ENCODE results near the gene INHA. TPM values are rescaled to one million over a fixed set of nuclear protein-coding genes. Genes with fewer than 3 reads are reported as not detected.

The INHA gene
- total RNA-seq, 1 donor from 2014 or later, result 0.53 TPM

GRCh38 chr2:219596954-219597551 lies 24.9 kb downstream of the INHA start:
- intact Hi-C loops (cut with DNase I), result no loop called here
- ATAC-seq, result peak; percentile 7
- DNase-seq (ENCODE audit: low spot score), result no peak

DNA sequence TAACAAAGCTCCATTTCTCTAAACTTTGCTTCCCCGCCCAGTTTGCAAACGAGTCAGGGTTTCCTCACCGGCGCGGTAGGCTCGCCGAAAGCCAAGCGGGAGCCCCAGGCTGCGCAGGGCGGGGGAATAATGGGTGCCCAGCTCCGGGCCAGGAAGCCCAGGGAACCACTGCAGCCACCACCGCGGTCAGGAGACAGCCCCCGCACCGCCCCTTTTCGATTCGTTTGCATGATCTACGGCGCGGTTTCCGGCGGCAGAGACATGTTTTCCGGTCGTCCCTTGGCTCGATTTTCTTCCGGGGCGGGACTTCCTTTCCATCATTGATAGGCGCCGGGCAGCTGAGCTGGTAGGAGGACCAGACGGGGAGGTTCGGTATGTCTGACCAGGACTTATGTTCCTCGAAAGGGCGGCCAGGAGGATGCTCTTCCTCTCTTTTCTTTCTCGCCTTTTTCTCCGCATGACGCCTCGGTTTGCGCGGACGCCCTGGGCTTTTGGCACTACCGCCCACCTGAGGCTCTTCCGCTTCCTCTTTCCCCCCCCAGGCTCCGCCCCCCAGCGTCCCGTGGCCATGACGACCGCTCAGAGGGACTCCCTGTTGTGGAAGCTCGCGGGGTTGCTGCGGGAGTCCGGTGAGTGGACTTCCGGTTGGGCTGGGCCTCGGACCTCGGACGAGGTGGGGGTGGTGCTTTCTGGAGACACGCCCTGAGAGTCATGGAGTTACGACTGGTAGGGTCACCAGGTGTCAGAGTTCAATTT lies 25.6 kb downstream of the INHA start, which contains the start of gene STK11IP:
Gene STK11IP (plus strand): TSS at position 306 of the 756 bp plus-strand sequence. CDS start 263 bp downstream, at position 569.
- peak; percentile 97 for DNase-seq (ENCODE audit: low spot score)
- intact Hi-C loops (cut with DNase I), result no loop called here
- peak; percentile 98 for ATAC-seq

GRCh38 chr2:219598308-219599078 lies 26.4 kb downstream of the INHA start:
- intact Hi-C loops (cut with DNase I), result no loop called here
- DNase-seq (ENCODE audit: low spot score) (no peak), ATAC-seq (no peak)

DNA sequence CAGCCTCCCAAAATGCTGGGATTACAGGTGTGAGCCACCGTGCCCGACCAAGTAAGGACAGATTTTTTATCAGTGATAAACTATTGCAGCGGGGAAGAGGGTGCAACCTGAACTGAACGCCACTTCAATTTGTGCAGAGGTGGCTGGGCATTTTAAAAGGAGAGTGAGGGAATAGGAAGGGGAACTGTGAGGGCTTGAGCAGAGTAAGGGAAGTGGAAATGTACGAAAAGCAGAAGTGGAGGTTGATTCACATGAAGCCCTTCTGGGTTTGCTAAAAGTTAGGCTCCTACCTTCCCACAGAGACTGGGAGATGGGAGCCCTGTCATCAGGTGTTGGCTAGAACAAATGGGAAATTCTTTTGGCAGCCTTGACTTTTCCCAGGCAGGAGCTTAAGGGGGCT lies 31.7 kb downstream of the INHA start:
- no peak for ATAC-seq
- DNase-seq (ENCODE audit: low spot score), result no peak
- intact Hi-C loops (cut with DNase I), result no loop called here

DNA sequence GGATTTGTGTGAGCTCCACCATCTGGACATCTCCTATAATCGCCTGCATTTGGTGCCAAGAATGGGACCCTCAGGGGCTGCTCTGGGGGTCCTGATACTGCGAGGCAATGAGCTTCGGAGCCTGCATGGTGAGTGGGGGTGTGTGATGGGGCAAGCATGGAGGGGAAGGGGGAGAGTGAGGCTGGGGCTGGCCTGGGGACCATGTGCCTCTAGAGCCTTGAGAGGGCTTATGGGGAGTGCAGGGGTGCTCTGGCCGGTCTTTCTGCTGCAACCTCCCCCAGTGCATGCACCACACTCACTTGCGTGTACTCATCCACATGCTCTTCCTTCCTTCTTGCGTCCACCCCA lies 33.5 kb downstream of the INHA start:
- no peak for DNase-seq (ENCODE audit: low spot score)

DNA sequence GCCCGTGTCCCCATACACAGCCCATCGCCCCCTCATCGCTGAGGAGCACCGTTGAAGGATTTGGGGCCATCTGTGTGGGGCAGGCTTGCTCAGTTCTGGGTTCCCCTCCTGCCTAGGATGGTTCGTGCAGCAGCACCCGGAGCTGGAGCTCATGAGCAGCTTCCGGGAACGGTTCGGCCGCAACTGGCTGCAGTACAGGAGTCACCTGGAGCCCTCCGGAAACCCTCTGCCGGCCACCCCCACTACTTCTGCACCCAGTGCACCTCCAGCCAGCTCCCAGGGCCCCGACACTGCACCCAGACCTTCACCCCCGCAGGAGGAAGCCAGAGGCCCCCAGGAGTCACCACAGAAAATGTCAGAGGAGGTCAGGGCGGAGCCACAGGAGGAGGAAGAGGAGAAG lies 35.8 kb downstream of the INHA start:
- no peak for DNase-seq (ENCODE audit: low spot score)
- intact Hi-C loops (cut with DNase I), result no loop called here
- no peak for ATAC-seq

More for the DNA sequence above, 33.5 kb downstream of the INHA start:
- intact Hi-C loops (cut with DNase I), result no loop called here
- ATAC-seq, result peak; percentile 3

DNA sequence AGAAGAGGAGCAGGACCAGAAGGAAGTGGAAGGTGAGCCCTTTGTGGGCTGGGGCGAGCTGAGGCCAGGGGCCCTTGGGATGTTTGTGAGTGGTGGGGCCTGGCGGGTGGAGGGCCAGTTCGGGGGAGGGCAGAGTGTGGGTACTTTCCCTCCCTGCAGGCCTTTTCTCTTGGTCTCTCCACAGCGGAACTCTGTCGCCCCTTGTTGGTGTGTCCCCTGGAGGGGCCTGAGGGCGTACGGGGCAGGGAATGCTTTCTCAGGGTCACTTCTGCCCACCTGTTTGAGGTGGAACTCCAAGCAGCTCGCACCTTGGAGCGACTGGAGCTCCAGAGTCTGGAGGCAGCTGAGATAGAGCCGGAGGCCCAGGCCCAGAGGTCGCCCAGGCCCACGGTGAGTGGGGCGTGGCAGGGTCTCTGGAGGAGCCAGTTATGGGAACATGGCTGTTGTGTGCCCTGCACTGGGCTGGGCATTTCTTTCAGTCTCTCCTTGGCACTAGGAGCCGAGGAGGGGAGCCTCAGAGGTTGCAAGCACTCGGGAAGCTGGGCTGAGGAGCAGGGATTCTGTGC lies 36.4 kb downstream of the INHA start:
- no peak for ATAC-seq
- intact Hi-C loops (cut with DNase I), result no loop called here
- no peak for DNase-seq (ENCODE audit: low spot score)

DNA sequence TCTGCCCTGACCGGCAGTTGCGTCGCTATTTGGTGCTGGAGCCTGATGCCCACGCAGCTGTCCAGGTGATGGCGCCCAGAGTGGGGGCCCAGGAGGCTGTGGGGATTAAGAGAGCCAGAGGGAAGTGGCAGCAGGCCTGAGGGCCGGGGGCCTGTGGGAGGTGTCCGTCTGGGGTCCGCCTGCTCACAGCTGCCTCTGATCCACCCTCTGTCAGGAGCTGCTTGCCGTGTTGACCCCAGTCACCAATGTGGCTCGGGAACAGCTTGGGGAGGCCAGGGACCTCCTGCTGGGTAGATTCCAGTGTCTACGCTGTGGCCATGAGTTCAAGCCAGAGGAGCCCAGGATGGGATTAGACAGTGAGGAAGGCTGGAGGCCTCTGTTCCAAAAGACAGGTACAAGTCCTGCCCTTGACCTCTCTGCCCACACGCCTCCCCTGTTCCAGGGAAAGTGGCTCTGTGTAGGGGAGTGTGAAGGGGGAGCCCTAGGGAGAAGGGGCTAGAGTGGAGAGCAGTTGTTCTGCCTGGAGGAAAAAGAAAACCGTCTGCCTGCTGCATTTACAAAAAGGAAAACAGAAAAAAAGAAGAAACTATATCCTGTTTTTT lies 37.1 kb downstream of the INHA start:
- DNase-seq (ENCODE audit: low spot score) (no peak), ATAC-seq (no peak)
- intact Hi-C loops (cut with DNase I), result no loop called here

DNA sequence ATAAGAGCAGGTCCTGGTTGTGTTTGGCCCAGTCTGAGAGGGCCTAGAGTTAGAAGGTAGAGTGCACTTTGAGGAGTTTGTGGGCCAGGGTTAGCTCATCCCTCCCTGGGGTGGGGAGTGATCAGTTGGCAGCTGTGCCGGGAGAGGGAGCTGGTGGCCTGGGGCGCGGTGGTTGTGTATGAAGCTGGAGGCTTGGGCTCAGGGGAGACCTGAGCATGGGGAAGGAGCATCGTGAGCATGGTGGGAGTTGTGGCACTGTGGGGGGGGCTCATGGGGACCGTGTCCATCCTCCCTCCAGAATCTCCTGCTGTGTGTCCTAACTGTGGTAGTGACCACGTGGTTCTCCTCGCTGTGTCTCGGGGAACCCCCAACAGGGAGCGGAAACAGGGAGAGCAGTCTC lies 39.2 kb downstream of the INHA start:
- intact Hi-C loops (cut with DNase I), result no loop called here

DNA sequence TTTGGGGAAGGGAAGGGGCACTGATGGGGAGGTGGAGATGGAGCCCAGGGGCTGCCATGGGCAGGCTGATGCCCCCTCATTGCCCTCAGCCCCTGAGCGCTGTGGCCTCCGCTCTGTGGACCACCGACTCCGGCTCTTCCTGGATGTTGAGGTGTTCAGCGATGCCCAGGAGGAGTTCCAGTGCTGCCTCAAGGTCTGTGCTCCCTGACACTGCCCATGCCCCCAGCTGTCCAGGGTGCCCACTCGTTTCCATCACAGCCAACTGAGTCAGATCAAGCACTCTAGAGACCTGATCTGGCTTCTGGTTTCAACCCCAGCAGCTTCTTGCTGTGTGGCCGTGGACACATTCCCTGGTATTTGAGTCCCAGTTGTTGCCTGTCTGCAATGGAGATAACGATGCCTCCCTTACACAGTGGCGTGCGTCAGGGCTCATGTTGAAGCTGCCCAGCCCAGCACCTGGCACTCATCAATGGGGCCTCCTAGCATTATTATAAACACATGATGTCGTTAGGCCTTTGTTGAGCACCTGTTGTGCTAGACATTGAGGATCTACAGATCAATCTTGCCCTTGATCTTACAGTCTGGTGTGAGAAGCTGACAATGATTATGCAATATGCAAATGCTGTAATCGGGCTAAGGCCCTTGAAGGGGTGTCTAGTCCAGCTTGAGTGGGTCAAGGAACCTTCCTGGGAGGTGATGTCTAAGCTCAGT lies 39.9 kb downstream of the INHA start:
- ATAC-seq (no peak), DNase-seq (ENCODE audit: low spot score) (no peak)
- intact Hi-C loops (cut with DNase I), result no loop called here

More for the DNA sequence above, 39.2 kb downstream of the INHA start:
- DNase-seq (ENCODE audit: low spot score) (no peak), ATAC-seq (no peak)

- intact Hi-C loops (cut with DNase I), result no loop called here
- DNase-seq (ENCODE audit: low spot score) (no peak), ATAC-seq (no peak)
These were observed 40.6 kb downstream of the INHA start for GRCh38 chr2:219612577-219613286.

- no peak for DNase-seq (ENCODE audit: low spot score)
- intact Hi-C loops (cut with DNase I), result no loop called here
- no peak for ATAC-seq
These were observed 41.5 kb downstream of the INHA start for GRCh38 chr2:219613461-219614070.

DNA sequence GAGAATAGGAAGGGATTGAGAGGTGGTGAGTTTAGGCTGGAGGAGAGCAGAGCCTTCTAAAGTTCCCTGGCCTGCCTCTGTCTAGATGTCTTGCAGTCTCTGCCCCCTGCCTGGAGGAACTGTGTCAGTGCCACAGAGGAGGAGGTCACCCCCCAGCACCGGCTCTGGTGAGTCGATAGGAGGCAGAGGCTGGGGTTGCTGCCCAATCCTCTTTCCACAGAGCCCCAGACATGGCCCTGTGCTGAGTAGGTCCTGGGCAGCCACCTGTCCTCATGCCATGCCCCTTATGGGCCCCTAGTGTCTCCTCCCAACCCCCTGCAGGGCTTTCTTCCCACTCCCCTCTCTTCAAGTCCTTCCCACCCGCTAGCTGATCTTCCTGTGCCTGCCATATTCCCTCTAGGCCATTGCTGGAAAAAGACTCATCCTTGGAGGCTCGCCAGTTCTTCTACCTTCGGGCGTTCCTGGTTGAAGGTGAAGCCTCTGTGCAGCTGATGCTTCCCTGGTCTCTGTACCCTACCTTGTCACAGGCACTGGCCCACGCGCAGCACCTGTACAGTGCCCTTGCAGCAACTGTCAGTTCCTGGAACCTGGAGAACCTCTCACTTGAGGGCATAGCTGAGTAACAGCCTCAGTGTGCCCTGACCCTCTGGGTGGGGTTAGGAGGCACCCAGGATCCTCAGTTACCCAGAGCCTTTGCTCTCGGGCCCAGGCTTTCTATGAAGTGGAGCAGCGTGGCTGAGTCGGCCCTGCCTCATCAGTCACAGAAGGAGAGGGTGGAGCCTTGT lies 42.2 kb downstream of the INHA start:
- ATAC-seq, result no peak
- no peak for DNase-seq (ENCODE audit: low spot score)

GRCh38 chr2:219615036-219615435 lies 42.9 kb downstream of the INHA start:
- no peak for DNase-seq (ENCODE audit: low spot score)
- intact Hi-C loops (cut with DNase I), result no loop called here
- ATAC-seq, result no peak

More for the DNA sequence above, 42.2 kb downstream of the INHA start:
- intact Hi-C loops (cut with DNase I), result no loop called here

GRCh38 chr2:219615894-219616293 lies 43.8 kb downstream of the INHA start:
- DNase-seq (ENCODE audit: low spot score) (no peak), ATAC-seq (no peak)
- intact Hi-C loops (cut with DNase I), result no loop called here

GRCh38 chr2:219616550-219616949 lies 44.4 kb downstream of the INHA start:
- ATAC-seq, result peak; percentile 14
- intact Hi-C loops (cut with DNase I), result no loop called here

DNA sequence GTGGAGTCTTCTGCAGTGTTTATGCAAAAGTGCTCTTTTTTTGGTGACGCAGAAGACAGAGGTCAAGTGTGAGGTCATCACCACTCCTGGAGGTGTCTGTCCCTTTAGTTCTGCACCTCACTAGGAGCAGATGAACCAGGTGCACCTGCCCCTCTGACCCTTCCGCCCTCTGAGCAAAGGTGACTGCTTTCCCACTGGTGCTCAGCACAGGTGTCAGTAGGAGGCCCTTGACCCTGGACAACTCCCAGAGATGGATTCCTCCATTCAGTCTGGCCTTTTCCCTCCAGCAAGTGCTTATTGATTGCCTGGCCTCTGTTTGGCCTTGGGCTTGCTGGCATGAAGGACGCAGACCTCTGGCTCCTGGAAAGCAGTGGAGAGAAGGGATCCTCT lies 46.6 kb downstream of the INHA start:
- intact Hi-C loops (cut with DNase I), result no loop called here
- no peak for DNase-seq (ENCODE audit: low spot score)
- ATAC-seq, result no peak

More at GRCh38 chr2:219616550-219616949, 44.4 kb downstream of the INHA start:
- no peak for DNase-seq (ENCODE audit: low spot score)

All from sciatic nerve (tissue), 2 donors.